HL-60 (cell line): ENCODE measurements around the gene RAC3.

Source experiments
- DNase-seq, 2 experiments: peaks; one replicate each; pipeline ENCODE4 v3.0.0-alpha.2; 2010 to 2020; ENCODE audit warnings: low read depth in 1 of 2, low spot score in 1 of 2
- H3K27ac ChIP-seq: fragments of 250-450 bp; sonication (Bioruptor Pico); replicated peaks from 2 replicates; pipeline ENCODE4 v1.5.1; 2020; ENCODE audit warnings: mild to moderate bottlenecking, moderate library complexity
- H3K27me3 ChIP-seq: fragments of 250-450 bp; sonication (Bioruptor Pico); 2 replicates; pipeline ENCODE4 v1.5.1; 2021; ENCODE audit warnings: mild to moderate bottlenecking, moderate library complexity; ENCODE audit not compliant: insufficient read depth, poor library complexity, severe bottlenecking
- H3K4me3 ChIP-seq: replicated peaks from 2 replicates; pipeline ENCODE4 v1.5.1; 2011; ENCODE audit warnings: mild to moderate bottlenecking, control low read depth, low read length; ENCODE audit not compliant: insufficient read depth
- GABPA ChIP-seq: IDR thresholded peaks from 2 replicates; pipeline ENCODE4 v1.6.1; 2012; ENCODE audit warnings: low read depth
- POLR2AphosphoS5 ChIP-seq: IDR thresholded peaks from 2 replicates; pipeline ENCODE4 v1.6.1; 2012; ENCODE audit warnings: low read depth
- SPI1 ChIP-seq: IDR thresholded peaks from 2 replicates; pipeline ENCODE4 v1.6.1; 2012; ENCODE audit warnings: low read depth, mild to moderate bottlenecking, borderline replicate concordance
- TF ChIP-seq, protein P1 (sequence below): IDR thresholded peaks from one replicate; pipeline ENCODE4 v1.5.1; 2011; ENCODE audit warnings: low read length, control low read depth, inconsistent platforms; ENCODE audit not compliant: insufficient read depth
- TF ChIP-seq, protein P2 (sequence below): IDR thresholded peaks from 2 replicates; pipeline ENCODE4 v1.6.1; 2012; ENCODE audit warnings: low read depth; ENCODE audit not compliant: insufficient replicate concordance

The RAC3 gene

DNA sequence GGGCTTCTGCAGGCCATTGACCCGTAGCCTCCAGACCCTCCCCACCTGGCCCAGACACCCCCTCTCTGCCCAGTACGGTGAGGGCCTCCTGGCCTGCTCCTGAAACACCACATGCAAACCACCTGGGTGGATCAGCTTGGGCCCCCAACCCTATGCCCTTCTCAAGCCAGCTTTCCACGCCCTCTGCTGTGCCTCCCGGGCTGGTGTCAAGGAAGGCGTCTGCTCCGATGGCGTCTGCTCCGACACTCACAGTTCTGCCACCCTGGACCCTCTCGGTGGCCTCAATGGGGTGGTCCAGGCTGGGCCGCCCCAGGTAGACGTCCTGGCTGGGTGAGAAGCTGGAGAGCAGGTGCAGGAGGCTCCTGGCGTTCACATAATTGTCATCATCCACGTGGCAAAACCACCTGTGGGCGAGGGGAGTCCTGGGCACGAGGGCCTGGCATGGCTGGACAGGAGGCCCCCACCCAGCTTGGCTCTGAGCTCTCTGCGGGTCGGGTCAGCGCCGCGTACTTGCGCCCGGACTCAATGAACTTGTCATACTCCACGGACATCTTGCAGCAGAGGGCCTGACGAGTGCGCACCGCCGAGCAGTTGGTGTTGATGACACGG is 18.8 kb downstream of the RAC3 start:
- no peak overlapping the region for H3K4me3 ChIP-seq
- no peak overlapping the region for H3K27ac ChIP-seq
- no peak for DNase-seq

DNA sequence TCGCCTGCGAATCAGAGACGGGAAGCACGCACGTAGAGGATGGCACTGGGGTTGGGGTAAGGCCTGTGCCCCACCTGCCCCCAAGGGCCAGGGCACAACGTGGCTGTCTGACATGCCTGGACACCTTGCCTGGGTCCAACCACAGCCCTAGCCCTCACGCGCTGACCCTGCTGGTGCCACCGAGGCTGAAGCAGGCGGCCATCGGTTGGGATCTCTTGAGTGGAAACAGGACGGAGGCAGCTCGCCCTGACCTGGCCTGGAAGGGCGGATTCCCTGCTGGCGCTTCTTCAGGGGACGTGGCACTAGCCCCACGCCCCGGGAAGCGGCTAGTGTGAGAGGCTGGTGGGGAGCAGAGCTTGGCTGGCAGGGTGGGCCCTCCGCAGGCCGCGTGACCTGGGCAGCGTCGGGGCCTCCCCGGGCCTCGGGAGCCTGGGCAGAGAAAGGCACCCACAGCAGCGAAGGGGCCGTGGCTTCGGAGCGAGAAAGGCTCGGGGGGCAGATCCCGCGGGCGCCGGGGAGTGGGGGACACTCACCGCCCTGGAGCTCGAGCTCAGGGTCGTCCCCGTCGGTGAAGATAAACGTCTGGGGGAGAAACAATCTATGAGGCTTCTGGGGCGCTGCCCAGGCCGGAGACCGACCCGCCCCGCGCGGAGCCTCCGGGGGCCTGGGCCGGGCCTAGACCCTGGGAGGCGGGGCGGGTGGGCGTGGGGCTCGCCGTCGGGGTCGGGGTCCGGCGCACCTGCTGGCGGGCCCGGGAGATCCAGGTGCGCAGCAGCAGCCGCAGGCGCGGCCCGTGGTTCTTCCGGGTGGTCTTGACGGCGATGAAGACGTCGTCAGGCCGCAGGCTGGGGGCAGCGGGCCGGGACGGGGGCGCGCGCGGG is 19.5 kb downstream of the RAC3 start:
- no peak for DNase-seq
- H3K27ac ChIP-seq = peak overlapping the region; percentile 5; the same call in 1 of the 2 replicates
- H3K27me3 ChIP-seq = no peaks in the 10 kb centered on the region
- peak overlapping the region; percentile 78 for H3K4me3 ChIP-seq
- no peak for TF ChIP-seq GABPA
- TF ChIP-seq, protein P1, sequence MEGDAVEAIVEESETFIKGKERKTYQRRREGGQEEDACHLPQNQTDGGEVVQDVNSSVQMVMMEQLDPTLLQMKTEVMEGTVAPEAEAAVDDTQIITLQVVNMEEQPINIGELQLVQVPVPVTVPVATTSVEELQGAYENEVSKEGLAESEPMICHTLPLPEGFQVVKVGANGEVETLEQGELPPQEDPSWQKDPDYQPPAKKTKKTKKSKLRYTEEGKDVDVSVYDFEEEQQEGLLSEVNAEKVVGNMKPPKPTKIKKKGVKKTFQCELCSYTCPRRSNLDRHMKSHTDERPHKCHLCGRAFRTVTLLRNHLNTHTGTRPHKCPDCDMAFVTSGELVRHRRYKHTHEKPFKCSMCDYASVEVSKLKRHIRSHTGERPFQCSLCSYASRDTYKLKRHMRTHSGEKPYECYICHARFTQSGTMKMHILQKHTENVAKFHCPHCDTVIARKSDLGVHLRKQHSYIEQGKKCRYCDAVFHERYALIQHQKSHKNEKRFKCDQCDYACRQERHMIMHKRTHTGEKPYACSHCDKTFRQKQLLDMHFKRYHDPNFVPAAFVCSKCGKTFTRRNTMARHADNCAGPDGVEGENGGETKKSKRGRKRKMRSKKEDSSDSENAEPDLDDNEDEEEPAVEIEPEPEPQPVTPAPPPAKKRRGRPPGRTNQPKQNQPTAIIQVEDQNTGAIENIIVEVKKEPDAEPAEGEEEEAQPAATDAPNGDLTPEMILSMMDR = no peak
- TF ChIP-seq SPI1 = no peak
- no peak for TF ChIP-seq POLR2AphosphoS5
- TF ChIP-seq, protein P2, sequence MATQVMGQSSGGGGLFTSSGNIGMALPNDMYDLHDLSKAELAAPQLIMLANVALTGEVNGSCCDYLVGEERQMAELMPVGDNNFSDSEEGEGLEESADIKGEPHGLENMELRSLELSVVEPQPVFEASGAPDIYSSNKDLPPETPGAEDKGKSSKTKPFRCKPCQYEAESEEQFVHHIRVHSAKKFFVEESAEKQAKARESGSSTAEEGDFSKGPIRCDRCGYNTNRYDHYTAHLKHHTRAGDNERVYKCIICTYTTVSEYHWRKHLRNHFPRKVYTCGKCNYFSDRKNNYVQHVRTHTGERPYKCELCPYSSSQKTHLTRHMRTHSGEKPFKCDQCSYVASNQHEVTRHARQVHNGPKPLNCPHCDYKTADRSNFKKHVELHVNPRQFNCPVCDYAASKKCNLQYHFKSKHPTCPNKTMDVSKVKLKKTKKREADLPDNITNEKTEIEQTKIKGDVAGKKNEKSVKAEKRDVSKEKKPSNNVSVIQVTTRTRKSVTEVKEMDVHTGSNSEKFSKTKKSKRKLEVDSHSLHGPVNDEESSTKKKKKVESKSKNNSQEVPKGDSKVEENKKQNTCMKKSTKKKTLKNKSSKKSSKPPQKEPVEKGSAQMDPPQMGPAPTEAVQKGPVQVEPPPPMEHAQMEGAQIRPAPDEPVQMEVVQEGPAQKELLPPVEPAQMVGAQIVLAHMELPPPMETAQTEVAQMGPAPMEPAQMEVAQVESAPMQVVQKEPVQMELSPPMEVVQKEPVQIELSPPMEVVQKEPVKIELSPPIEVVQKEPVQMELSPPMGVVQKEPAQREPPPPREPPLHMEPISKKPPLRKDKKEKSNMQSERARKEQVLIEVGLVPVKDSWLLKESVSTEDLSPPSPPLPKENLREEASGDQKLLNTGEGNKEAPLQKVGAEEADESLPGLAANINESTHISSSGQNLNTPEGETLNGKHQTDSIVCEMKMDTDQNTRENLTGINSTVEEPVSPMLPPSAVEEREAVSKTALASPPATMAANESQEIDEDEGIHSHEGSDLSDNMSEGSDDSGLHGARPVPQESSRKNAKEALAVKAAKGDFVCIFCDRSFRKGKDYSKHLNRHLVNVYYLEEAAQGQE = no peak

More for the DNA sequence above, 18.8 kb downstream of the RAC3 start:
- no peaks in the 10 kb centered on the region for H3K27me3 ChIP-seq
- TF ChIP-seq, protein P2 = no peak
- no peak for TF ChIP-seq SPI1
- no peak for TF ChIP-seq POLR2AphosphoS5
- TF ChIP-seq GABPA = no peak

DNA sequence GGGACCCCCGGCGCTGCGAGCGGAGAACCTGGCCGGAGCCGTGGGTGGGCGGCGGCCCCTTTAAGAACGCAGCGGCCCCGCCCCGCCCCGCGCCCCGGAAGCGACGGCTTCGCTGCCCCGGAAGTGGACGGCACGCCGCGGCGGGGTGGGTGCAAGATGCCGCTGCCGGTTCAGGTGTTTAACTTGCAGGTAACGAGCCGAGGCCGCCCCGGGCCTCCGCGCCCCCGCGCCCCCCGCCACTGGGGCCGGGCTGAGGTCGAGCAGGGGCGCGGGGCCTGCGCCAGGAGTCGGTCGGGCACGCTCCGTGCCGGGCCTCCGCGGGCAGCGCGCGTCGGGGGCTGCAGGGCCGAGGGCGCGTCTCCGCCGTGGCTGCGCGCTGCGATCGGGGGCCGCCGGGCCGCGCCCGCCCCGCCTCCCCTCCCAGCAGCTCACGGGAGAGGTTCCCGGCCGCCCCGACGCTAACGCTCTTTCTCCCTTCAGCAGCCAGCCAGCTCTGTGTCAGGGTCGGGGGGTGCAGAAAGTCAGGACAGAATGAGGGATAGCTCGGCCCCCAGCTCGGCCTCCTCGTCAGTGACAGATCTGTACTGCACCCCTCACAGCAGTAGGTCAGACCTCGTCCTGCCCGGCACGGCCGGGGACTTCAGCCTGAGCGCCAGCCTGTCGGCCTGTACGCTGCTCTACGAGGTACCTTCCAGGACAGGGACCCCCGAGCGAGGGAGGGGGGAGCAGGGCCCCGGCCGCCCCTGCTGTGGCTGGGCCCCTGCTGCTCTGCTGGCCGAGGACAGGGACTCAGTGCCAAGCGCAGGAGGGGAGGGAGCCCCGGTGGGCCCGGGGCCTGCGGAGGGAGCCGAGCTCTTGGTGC is 20.5 kb downstream of the RAC3 start, which contains the start of the genes GPS1 and RFNG:
GPS1 (plus strand) TSS at position 123 of the 862 bp plus-strand sequence; CDS start at position 157, 34 bp downstream.
RFNG (minus strand) TSS at position 36 of the 862 bp plus-strand sequence. CDS start 45 bp downstream, outside the sequence.
- DNase-seq = peak; percentile 62 to 63
- TF ChIP-seq POLR2AphosphoS5 (0 out of 2 replicates have a peak, but pooled peaks have one; percentile 17), GABPA (peak; percentile 91)
- TF ChIP-seq, protein P1 = no peak
- TF ChIP-seq, protein P2 = no peak
- peak within 1 kb of the TSS; percentile 55 for H3K27ac ChIP-seq
- peak within 1 kb of the TSS; percentile 78 for H3K4me3 ChIP-seq
- no peaks in the 10 kb centered on the region for H3K27me3 ChIP-seq
